Cardiac fibroblast (primary cell): ENCODE results near the gene NDUFA13.

Source experiments
- DNase-seq, 2 donors: peaks; one replicate each; pipeline versions ENCODE4 v3.0.0 to v3.0.0-alpha.2; 2010; ENCODE audit warnings: low read depth in 2 of 2
- H3K4me3 ChIP-seq, 2 donors: replicated peaks in 1 of 2; 1 replicate in 1 of 2; 2 replicates in 1 of 2; pipeline ENCODE4 v1.5.1; 2011; ENCODE audit warnings: low read depth in 2 of 2, low read length in 2 of 2, mild to moderate bottlenecking in 2 of 2, moderate library complexity in 1 of 2
- CTCF ChIP-seq: IDR thresholded peaks from one replicate; pipeline ENCODE4 v1.5.1; 2011; ENCODE audit warnings: low read depth, mild to moderate bottlenecking, low read length, inconsistent platforms

The NDUFA13 gene

GRCh38 chr19:19554074-19555023 is 38.3 kb downstream of the NDUFA13 start:
- TF ChIP-seq CTCF = peak; percentile 86
- peak; percentile 41 to 54 for DNase-seq
- no peak overlapping the region for H3K4me3 ChIP-seq

- no peak for DNase-seq
- no peak overlapping the region for H3K4me3 ChIP-seq
- no peak for TF ChIP-seq CTCF
Observed at GRCh38 chr19:19558055-19558454, 42.0 kb downstream of the NDUFA13 start.

- no peak for TF ChIP-seq CTCF
- H3K4me3 ChIP-seq = no peak overlapping the region
- no peak for DNase-seq
Observed at GRCh38 chr19:19558636-19559035, 42.6 kb downstream of the NDUFA13 start.

- no peak for DNase-seq
Observed at GRCh38 chr19:19559931-19560330, 43.9 kb downstream of the NDUFA13 start.

GRCh38 chr19:19561946-19562664 is 46.1 kb downstream of the NDUFA13 start:
- H3K4me3 ChIP-seq = no peak overlapping the region
- TF ChIP-seq CTCF = no peak
- no peak for DNase-seq

More at GRCh38 chr19:19559931-19560330, 43.9 kb downstream of the NDUFA13 start:
- no peak for TF ChIP-seq CTCF
- H3K4me3 ChIP-seq = no peak overlapping the region

- no peak for DNase-seq
- H3K4me3 ChIP-seq = no peak overlapping the region
- TF ChIP-seq CTCF = no peak
Observed at GRCh38 chr19:19562665-19563347, 46.8 kb downstream of the NDUFA13 start.
